AG10803 (cell line): ENCODE results near the gene ATP9A.

Experiments used
- DNase-seq: peaks from one replicate; pipeline ENCODE4 v3.0.0; 2010; ENCODE audit warnings: low read depth
- H3K4me3 ChIP-seq: 2 replicates; pipeline ENCODE4 v1.5.1; 2011; ENCODE audit warnings: mild to moderate bottlenecking, low read length, control low read depth
- CTCF ChIP-seq: conservative IDR thresholded peaks from 2 replicates; pipeline ENCODE4 v1.5.1; 2011; ENCODE audit warnings: mild to moderate bottlenecking, low read length, control low read depth, inconsistent platforms

ATP9A gene

GRCh38 chr20:51637241-51637640, 130.9 kb downstream of the ATP9A start:
- no peak overlapping the region for H3K4me3 ChIP-seq
- no peak for TF ChIP-seq CTCF
- no peak for DNase-seq

GRCh38 chr20:51636123-51636522, 132.1 kb downstream of the ATP9A start:
- no peak for DNase-seq
- H3K4me3 ChIP-seq: no peak overlapping the region
- TF ChIP-seq CTCF: no peak

GRCh38 chr20:51635680-51636079, 132.5 kb downstream of the ATP9A start:
- TF ChIP-seq CTCF: no peak
- no peak overlapping the region for H3K4me3 ChIP-seq
- no peak for DNase-seq

- no peak overlapping the region for H3K4me3 ChIP-seq
- TF ChIP-seq CTCF: no peak
- no peak for DNase-seq
These were observed 133.3 kb downstream of the ATP9A start for GRCh38 chr20:51634877-51635276.

- no peak for DNase-seq
- H3K4me3 ChIP-seq: no peak overlapping the region
- no peak for TF ChIP-seq CTCF
These were observed 133.9 kb downstream of the ATP9A start for GRCh38 chr20:51634257-51634656.

- no peak overlapping the region for H3K4me3 ChIP-seq
- TF ChIP-seq CTCF: no peak
- DNase-seq: no peak
These were observed 134.8 kb downstream of the ATP9A start for GRCh38 chr20:51633430-51633829.

- no peak for DNase-seq
- TF ChIP-seq CTCF: no peak
- H3K4me3 ChIP-seq: no peak overlapping the region
These were observed 136.2 kb downstream of the ATP9A start for GRCh38 chr20:51631953-51632352.
